ENCODE data around the gene LRRC26. TPM values are rescaled to one million over a fixed set of nuclear protein-coding genes. Genes with fewer than 3 reads are reported as not detected.

Gene LRRC26
- total and polyA plus RNA-seq, 2 of the 13 experiments (the other 11 are each of a cell fraction or from before 2014, with no cell fraction given) = not detected

- peak; percentile 1; the same call in 1 of the 2 replicates for TF ChIP-seq ZFP91 (CRISPR knock-in tag; IDR thresholded peaks at IDR 0.05; ENCODE audit: borderline replicate concordance)
- TF ChIP-seq ATAD3A (CRISPR knock-in tag; IDR thresholded peaks at IDR 0.05) = no peak
- TF ChIP-seq IKZF5 (CRISPR knock-in tag; IDR thresholded peaks at IDR 0.05) = 0 out of 2 replicates have a peak, but pooled peaks have one; percentile 59
- no peak for TF ChIP-seq GPN1 (CRISPR knock-in tag; IDR thresholded peaks at IDR 0.05; ENCODE audit: borderline replicate concordance)
- TF ChIP-seq ELF3 (CRISPR knock-in tag; IDR thresholded peaks at IDR 0.05) = no peak
- TF ChIP-seq ZBTB7A (CRISPR knock-in tag; IDR thresholded peaks at IDR 0.05) = no peak
- TF ChIP-seq, protein P1, sequence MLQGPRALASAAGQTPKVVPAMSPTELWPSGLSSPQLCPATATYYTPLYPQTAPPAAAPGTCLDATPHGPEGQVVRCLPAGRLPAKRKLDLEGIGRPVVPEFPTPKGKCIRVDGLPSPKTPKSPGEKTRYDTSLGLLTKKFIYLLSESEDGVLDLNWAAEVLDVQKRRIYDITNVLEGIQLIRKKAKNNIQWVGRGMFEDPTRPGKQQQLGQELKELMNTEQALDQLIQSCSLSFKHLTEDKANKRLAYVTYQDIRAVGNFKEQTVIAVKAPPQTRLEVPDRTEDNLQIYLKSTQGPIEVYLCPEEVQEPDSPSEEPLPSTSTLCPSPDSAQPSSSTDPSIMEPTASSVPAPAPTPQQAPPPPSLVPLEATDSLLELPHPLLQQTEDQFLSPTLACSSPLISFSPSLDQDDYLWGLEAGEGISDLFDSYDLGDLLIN (CRISPR knock-in tag; IDR thresholded peaks at IDR 0.05; ENCODE audit: borderline replicate concordance) = no peak
- TF ChIP-seq HNRNPH1 (optimal IDR thresholded peaks at IDR 0.05; ENCODE audit: low read depth, low read length) = no peak
- TF ChIP-seq FOXC1 (CRISPR knock-in tag; IDR thresholded peaks at IDR 0.05; ENCODE audit: borderline replicate concordance) = peak; percentile 10; the same call in 1 of the 2 replicates
- TF ChIP-seq, protein P2, sequence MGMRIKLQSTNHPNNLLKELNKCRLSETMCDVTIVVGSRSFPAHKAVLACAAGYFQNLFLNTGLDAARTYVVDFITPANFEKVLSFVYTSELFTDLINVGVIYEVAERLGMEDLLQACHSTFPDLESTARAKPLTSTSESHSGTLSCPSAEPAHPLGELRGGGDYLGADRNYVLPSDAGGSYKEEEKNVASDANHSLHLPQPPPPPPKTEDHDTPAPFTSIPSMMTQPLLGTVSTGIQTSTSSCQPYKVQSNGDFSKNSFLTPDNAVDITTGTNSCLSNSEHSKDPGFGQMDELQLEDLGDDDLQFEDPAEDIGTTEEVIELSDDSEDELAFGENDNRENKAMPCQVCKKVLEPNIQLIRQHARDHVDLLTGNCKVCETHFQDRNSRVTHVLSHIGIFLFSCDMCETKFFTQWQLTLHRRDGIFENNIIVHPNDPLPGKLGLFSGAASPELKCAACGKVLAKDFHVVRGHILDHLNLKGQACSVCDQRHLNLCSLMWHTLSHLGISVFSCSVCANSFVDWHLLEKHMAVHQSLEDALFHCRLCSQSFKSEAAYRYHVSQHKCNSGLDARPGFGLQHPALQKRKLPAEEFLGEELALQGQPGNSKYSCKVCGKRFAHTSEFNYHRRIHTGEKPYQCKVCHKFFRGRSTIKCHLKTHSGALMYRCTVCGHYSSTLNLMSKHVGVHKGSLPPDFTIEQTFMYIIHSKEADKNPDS (CRISPR knock-in tag; IDR thresholded peaks at IDR 0.05) = no peak; the same call in 1 of the 2 replicates
- TF ChIP-seq IKZF1 (IDR thresholded peaks at IDR 0.05) = no peak
- TF ChIP-seq, protein P3, sequence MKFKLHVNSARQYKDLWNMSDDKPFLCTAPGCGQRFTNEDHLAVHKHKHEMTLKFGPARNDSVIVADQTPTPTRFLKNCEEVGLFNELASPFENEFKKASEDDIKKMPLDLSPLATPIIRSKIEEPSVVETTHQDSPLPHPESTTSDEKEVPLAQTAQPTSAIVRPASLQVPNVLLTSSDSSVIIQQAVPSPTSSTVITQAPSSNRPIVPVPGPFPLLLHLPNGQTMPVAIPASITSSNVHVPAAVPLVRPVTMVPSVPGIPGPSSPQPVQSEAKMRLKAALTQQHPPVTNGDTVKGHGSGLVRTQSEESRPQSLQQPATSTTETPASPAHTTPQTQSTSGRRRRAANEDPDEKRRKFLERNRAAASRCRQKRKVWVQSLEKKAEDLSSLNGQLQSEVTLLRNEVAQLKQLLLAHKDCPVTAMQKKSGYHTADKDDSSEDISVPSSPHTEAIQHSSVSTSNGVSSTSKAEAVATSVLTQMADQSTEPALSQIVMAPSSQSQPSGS (CRISPR knock-in tag; IDR thresholded peaks at IDR 0.05) = no peak
- 0 out of 2 replicates have a peak, but pooled peaks have one; percentile 20 for TF ChIP-seq ZNF34 (CRISPR knock-in tag; IDR thresholded peaks at IDR 0.05; ENCODE audit: borderline replicate concordance)
- TF ChIP-seq FOXA1 (IDR thresholded peaks at IDR 0.05) = no peak
- 0 out of 2 replicates have a peak, but pooled peaks have one; percentile 0 for TF ChIP-seq FOXA1 (CRISPR knock-in tag; IDR thresholded peaks at IDR 0.05)
- no peak for TF ChIP-seq ZNF446 (CRISPR knock-in tag; IDR thresholded peaks at IDR 0.05)
- peak; percentile 14; the same call in 1 of the 2 replicates for TF ChIP-seq ZFP82 (CRISPR knock-in tag; IDR thresholded peaks at IDR 0.05; ENCODE audit: borderline replicate concordance)
- 0 out of 2 replicates have a peak, but pooled peaks have one; percentile 59 for TF ChIP-seq ZNF772 (CRISPR knock-in tag; IDR thresholded peaks at IDR 0.05)
- no peak for TF ChIP-seq MED13 (CRISPR knock-in tag; IDR thresholded peaks at IDR 0.05)
- no peak for TF ChIP-seq TAF15 (IDR thresholded peaks at IDR 0.05; ENCODE audit: low read depth, low read length, poor library complexity, severe bottlenecking)
- no peak for TF ChIP-seq MXI1 (IDR thresholded peaks at IDR 0.05; ENCODE audit: borderline replicate concordance, low read depth, low read length)
- TF ChIP-seq TEAD2 (CRISPR knock-in tag; IDR thresholded peaks at IDR 0.05) = no peak
These were observed 31.5 kb upstream of the LRRC26 start (continued) for GRCh38 chr9:137201205-137201868.

All from HepG2 (cell line).